Left lung (tissue), 10 donors: ENCODE results near the gene PAX3. TPM values are rescaled to one million over a fixed set of nuclear protein-coding genes. Genes with fewer than 3 reads are reported as not detected.

Experiments
- ATAC-seq: fragments of 200-7000 bp; cut with Tn5 transposase; one replicate; pipeline ENCODE4 v1.9.1; 2020; ENCODE audit warnings: moderate library complexity
- DNase-seq, 4 donors: peaks; one replicate each; pipeline ENCODE4 v3.0.0-alpha.2; 2013 to 2020
- H3K27ac ChIP-seq, 2 donors: fragments of 200-600 bp; sonication (generic) in 1 of 2; one replicate each; pipeline versions ENCODE4 v1.5.0 to v1.8.0; 2020 to 2021
- H3K27me3 ChIP-seq, 2 donors: fragments of 200-600 bp; sonication (generic) in 1 of 2; one replicate each; pipeline versions ENCODE4 v1.5.0 to v1.8.0; 2020 to 2021
- H3K36me3 ChIP-seq, 2 donors: fragments of 200-600 bp; sonication (generic) in 1 of 2; one replicate each; pipeline versions ENCODE4 v1.5.0 to v1.8.0; 2020 to 2021
- H3K4me1 ChIP-seq, 2 donors: fragments of 200-600 bp; one replicate each; pipeline ENCODE4 v1.8.0; 2021
- H3K4me3 ChIP-seq, 2 donors: fragments of 200-600 bp; sonication (generic) in 1 of 2; one replicate each; pipeline versions ENCODE4 v1.5.0 to v1.8.0; 2020 to 2021; ENCODE audit warnings: mild to moderate bottlenecking in 1 of 2
- H3K9me3 ChIP-seq, 2 donors: fragments of 200-600 bp; sonication (generic) in 1 of 2; one replicate each; pipeline versions ENCODE4 v1.5.0 to v1.8.0; 2020 to 2021
- CTCF ChIP-seq, 2 donors: fragments of 200-600 bp; sonication (generic) in 1 of 2; IDR thresholded peaks; one replicate each; pipeline versions ENCODE4 v1.5.0 to v1.8.0; 2021; ENCODE audit warnings: antibody characterized with exemption in 2 of 2
- intact Hi-C, 2 donors: fragments of 100-400 bp; cut with DNase I; formaldehyde crosslinking; loops; one replicate each; pipeline versions ENCODE4 v1.11.2 to v1.14.2; 2022
- polyA plus RNA-seq, 6 donors: library from polyadenylated mRNA; unstranded; fragments of 120-200 nt; gene quantifications; one replicate each; pipeline ENCODE4 v1.2.1, GENCODE V29; 2013; ENCODE audit not compliant: insufficient read length in 6 of 6
- total RNA-seq, 2 donors: library from RNA; stranded (reverse); fragmentation: NEBNext Ultra II Directional; extraction: Animal tissue kit (Norgen Biotek cat#: 25700); gene quantifications; one replicate each; pipeline ENCODE4 v1.2.1, GENCODE V29; 2021
- donor health status: DM: no; HTN: yes; CAD: no.
- donor health status: DM: no; HTN: no; CAD: no.

PAX3 gene
- total and polyA plus RNA-seq, 8 donors: 0.13 to 0.20 (median 0.14) TPM; not detected in 5

GRCh38 chr2:222228054-222228453 lies 70.7 kb downstream of the PAX3 start:
- Histone ChIP-seq H3K27ac (no peak overlapping the region), H3K4me3 (no peak overlapping the region), H3K9me3 (no peaks in the 10 kb centered on the region), H3K4me1 (no peaks in the 10 kb centered on the region), H3K27me3 (no peaks in the 10 kb centered on the region), H3K36me3 (no peaks in the 10 kb centered on the region)
- intact Hi-C loops: no loop called here
- DNase-seq (no peak), ATAC-seq (no peak)
- no peak for TF ChIP-seq CTCF (IDR thresholded peaks at IDR 0.05)

- DNase-seq (no peak), ATAC-seq (no peak)
- Histone ChIP-seq H3K36me3 (no peaks in the 10 kb centered on the region), H3K27me3 (no peaks in the 10 kb centered on the region), H3K4me1 (no peaks in the 10 kb centered on the region), H3K27ac (no peak overlapping the region), H3K9me3 (no peaks in the 10 kb centered on the region), H3K4me3 (no peak overlapping the region)
- intact Hi-C loops: no loop called here
- no peak for TF ChIP-seq CTCF (IDR thresholded peaks at IDR 0.05)
These were observed 80.0 kb downstream of the PAX3 start for GRCh38 chr2:222218786-222219185.

GRCh38 chr2:222217712-222218111 lies 81.1 kb downstream of the PAX3 start:
- intact Hi-C loops: no loop called here
- H3K4me1 ChIP-seq: no peaks in the 10 kb centered on the region
- TF ChIP-seq CTCF (IDR thresholded peaks at IDR 0.05): no peak
- no peaks in the 10 kb centered on the region for H3K27me3 ChIP-seq
- H3K36me3 ChIP-seq: no peaks in the 10 kb centered on the region
- H3K27ac ChIP-seq: no peak overlapping the region
- no peaks in the 10 kb centered on the region for H3K9me3 ChIP-seq
- no peak overlapping the region for H3K4me3 ChIP-seq
- ATAC-seq (no peak), DNase-seq (no peak)

- intact Hi-C loops: no loop called here
- DNase-seq (no peak), ATAC-seq (no peak)
- H3K9me3 ChIP-seq: no peaks in the 10 kb centered on the region
- H3K4me3 ChIP-seq: no peak overlapping the region
- peaks cover 0 to 9% of the 10 kb centered on the region in 2 donors for H3K27me3 ChIP-seq
- H3K36me3 ChIP-seq: no peaks in the 10 kb centered on the region
- H3K27ac ChIP-seq: no peak overlapping the region
- TF ChIP-seq CTCF (IDR thresholded peaks at IDR 0.05): no peak
- H3K4me1 ChIP-seq: no peaks in the 10 kb centered on the region
These were observed 83.9 kb downstream of the PAX3 start for GRCh38 chr2:222214885-222215284.

- no peak for ATAC-seq
- intact Hi-C loops: no loop called here
- no peak for DNase-seq
- Histone ChIP-seq H3K27ac (no peak overlapping the region), H3K27me3 (peaks cover 0 to 9% of the 10 kb centered on the region in 2 donors), H3K4me3 (no peak overlapping the region), H3K9me3 (no peaks in the 10 kb centered on the region), H3K4me1 (no peaks in the 10 kb centered on the region), H3K36me3 (no peaks in the 10 kb centered on the region)
- no peak for TF ChIP-seq CTCF (IDR thresholded peaks at IDR 0.05)
These were observed 85.7 kb downstream of the PAX3 start for GRCh38 chr2:222213049-222213448.
